Measurements from ENCODE around the gene CSTF3.

DNA sequence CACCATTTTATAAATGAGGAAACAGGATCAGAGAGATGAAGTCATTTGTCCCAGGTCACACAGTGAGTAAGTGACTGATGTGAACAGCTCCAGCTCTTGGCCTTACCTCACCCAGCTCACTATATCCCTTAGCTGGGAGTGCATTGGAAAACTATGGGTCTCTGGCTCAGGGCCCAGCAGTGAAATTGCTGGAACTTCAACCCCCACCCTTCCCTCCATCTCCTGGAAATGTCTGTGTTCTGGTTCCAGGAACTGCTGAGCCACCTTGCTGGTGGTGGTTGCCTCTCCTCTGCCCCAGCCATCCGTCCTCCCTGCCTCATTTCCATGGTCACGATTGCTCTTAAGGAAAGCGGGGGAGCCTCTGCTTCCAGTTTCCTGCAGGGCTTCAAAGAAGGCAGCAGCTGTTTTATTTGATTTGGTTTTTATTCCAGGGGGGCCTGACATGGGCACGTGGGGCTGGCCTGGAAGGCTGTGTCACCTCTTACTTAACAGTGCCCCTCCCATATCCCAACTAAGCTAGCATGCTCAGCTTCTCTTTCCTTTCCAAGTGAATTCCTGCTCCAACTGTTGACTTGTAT is 46.2 kb upstream of the CSTF3 start:
- TF ChIP-seq, protein P1, sequence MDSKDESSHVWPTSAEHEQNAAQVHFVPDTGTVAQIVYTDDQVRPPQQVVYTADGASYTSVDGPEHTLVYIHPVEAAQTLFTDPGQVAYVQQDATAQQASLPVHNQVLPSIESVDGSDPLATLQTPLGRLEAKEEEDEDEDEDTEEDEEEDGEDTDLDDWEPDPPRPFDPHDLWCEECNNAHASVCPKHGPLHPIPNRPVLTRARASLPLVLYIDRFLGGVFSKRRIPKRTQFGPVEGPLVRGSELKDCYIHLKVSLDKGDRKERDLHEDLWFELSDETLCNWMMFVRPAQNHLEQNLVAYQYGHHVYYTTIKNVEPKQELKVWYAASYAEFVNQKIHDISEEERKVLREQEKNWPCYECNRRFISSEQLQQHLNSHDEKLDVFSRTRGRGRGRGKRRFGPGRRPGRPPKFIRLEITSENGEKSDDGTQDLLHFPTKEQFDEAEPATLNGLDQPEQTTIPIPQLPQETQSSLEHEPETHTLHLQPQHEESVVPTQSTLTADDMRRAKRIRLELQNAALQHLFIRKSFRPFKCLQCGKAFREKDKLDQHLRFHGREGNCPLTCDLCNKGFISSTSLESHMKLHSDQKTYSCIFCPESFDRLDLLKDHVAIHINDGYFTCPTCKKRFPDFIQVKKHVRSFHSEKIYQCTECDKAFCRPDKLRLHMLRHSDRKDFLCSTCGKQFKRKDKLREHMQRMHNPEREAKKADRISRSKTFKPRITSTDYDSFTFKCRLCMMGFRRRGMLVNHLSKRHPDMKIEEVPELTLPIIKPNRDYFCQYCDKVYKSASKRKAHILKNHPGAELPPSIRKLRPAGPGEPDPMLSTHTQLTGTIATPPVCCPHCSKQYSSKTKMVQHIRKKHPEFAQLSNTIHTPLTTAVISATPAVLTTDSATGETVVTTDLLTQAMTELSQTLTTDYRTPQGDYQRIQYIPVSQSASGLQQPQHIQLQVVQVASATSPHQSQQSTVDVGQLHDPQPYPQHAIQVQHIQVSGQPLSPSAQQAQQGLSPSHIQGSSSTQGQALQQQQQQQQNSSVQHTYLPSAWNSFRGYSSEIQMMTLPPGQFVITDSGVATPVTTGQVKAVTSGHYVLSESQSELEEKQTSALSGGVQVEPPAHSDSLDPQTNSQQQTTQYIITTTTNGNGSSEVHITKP (tag by site-specific recombination; IDR thresholded peaks at IDR 0.05), result no peak
- TF ChIP-seq YY1 (tag by site-specific recombination; IDR thresholded peaks at IDR 0.05) (no peak), YY2 (tag by site-specific recombination; IDR thresholded peaks at IDR 0.05) (no peak), ZBTB21 (tag by site-specific recombination; IDR thresholded peaks at IDR 0.05) (no peak)
- TF ChIP-seq, protein P2, sequence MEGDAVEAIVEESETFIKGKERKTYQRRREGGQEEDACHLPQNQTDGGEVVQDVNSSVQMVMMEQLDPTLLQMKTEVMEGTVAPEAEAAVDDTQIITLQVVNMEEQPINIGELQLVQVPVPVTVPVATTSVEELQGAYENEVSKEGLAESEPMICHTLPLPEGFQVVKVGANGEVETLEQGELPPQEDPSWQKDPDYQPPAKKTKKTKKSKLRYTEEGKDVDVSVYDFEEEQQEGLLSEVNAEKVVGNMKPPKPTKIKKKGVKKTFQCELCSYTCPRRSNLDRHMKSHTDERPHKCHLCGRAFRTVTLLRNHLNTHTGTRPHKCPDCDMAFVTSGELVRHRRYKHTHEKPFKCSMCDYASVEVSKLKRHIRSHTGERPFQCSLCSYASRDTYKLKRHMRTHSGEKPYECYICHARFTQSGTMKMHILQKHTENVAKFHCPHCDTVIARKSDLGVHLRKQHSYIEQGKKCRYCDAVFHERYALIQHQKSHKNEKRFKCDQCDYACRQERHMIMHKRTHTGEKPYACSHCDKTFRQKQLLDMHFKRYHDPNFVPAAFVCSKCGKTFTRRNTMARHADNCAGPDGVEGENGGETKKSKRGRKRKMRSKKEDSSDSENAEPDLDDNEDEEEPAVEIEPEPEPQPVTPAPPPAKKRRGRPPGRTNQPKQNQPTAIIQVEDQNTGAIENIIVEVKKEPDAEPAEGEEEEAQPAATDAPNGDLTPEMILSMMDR (tag by site-specific recombination; IDR thresholded peaks at IDR 0.05), result no peak
